ENCODE measurements around the gene NENF.

DNA sequence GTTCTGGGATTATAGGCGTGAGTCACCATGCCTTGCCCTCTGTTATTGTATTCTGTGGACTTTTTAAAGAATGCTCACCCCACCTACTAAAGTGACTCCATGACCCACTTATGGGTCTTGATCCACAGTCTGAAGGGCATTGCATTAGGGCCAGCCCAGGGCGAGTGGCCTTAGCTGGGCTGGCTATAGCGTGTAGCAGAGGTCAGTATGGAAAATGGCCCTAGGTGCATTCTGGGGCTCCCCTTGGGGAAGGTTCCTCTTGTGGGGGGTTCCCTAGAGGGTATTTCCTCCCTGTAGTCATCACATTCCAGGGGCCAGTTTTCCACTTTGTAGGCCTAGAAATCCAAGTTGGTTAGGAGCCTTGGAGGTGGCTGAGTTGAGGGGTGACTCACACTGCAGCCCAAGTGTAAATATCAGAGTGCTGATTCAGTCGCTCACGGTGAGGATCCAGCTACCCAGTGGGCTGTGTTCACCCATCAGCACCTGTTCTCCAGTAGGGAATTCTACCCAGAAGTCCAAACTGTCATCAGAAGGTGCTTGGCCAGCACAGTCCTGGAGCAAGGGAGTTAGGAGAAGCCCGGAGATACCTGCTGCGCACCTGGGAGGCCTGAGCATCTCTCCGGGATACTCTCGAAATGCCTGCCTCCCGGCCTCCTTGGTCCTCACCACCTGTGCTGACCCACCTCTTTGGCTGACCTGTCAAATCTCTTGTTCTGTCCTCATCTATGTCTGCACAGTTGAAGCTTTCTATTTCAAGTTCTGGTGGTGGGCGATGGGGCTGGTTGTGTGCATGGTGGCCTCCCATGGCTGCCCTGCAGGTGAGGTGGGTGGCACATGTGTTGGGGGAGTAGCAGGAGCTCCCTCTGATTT is 52.2 kb downstream of the NENF start:
- TF ChIP-seq MEF2A (IDR thresholded peaks at IDR 0.05; ENCODE audit: borderline replicate concordance, low read depth) (no peak), GATA2 (CRISPR knock-in tag; IDR thresholded peaks at IDR 0.05) (no peak), FOXJ3 (CRISPR knock-in tag; IDR thresholded peaks at IDR 0.05) (no peak), RAD21 (IDR thresholded peaks at IDR 0.05; ENCODE audit: low read length) (no peak), TAF1 (IDR thresholded peaks at IDR 0.05; ENCODE audit: borderline replicate concordance, low read depth, low read length) (no peak)
- TF ChIP-seq, protein P1, sequence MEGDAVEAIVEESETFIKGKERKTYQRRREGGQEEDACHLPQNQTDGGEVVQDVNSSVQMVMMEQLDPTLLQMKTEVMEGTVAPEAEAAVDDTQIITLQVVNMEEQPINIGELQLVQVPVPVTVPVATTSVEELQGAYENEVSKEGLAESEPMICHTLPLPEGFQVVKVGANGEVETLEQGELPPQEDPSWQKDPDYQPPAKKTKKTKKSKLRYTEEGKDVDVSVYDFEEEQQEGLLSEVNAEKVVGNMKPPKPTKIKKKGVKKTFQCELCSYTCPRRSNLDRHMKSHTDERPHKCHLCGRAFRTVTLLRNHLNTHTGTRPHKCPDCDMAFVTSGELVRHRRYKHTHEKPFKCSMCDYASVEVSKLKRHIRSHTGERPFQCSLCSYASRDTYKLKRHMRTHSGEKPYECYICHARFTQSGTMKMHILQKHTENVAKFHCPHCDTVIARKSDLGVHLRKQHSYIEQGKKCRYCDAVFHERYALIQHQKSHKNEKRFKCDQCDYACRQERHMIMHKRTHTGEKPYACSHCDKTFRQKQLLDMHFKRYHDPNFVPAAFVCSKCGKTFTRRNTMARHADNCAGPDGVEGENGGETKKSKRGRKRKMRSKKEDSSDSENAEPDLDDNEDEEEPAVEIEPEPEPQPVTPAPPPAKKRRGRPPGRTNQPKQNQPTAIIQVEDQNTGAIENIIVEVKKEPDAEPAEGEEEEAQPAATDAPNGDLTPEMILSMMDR (IDR thresholded peaks at IDR 0.05), result no peak
- TF ChIP-seq, protein P2, sequence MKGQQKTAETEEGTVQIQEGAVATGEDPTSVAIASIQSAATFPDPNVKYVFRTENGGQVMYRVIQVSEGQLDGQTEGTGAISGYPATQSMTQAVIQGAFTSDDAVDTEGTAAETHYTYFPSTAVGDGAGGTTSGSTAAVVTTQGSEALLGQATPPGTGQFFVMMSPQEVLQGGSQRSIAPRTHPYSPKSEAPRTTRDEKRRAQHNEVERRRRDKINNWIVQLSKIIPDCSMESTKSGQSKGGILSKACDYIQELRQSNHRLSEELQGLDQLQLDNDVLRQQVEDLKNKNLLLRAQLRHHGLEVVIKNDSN (IDR thresholded peaks at IDR 0.05; ENCODE audit: borderline replicate concordance, low read depth), result no peak
- TF ChIP-seq, protein P3, sequence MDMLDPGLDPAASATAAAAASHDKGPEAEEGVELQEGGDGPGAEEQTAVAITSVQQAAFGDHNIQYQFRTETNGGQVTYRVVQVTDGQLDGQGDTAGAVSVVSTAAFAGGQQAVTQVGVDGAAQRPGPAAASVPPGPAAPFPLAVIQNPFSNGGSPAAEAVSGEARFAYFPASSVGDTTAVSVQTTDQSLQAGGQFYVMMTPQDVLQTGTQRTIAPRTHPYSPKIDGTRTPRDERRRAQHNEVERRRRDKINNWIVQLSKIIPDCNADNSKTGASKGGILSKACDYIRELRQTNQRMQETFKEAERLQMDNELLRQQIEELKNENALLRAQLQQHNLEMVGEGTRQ (IDR thresholded peaks at IDR 0.05; ENCODE audit: borderline replicate concordance, low read depth, low read length), result no peak

Measured in SK-N-SH (cell line).